Measurements from ENCODE around the gene SAYSD1.
"Not testable (repeated sequence)": the region's sequence is repeated elsewhere in the genome, so short reads cannot be mapped to it uniquely, and the experiment has no call there.

The SAYSD1 gene, protein sequence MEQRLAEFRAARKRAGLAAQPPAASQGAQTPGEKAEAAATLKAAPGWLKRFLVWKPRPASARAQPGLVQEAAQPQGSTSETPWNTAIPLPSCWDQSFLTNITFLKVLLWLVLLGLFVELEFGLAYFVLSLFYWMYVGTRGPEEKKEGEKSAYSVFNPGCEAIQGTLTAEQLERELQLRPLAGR

DNA sequence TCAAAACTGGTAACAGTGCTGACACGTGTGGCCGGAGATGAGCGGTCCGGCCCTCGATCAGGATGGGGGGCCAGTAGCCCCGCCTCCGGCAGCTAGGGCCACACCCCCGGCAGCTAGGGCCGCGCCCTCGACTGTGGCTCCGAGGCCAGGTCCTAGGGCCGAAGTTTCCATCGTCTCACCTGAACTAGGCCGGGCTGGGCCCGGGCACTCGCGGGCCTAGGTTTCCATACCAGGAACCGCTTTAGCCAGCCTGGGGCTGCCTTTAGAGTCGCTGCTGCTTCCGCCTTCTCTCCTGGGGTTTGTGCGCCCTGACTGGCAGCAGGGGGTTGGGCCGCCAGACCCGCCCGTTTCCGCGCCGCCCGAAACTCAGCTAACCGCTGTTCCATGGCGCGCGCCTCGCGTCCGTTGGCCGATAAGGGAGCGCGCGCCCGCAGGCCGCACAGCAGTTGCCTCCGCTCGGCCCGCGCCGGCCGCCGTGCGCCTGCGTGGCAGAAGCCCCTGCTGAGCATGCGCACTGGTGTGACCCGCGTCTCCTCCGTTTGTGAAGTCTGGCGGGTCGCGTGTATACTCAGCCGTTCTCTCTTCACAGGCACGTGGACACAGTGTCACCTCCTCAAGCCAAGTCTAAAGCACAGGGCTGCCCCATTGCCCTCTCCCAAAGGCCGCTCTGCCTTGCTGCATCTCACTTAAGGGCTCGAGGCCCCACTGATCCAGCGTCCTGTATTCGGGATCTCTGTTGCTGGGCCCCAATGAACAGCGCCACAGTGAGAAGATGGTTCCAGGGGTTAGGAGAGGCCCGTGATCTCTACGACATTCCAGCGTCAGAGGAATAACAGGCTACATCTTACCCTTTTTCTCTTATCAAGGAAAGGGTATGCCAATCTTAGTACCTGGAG is at the start of gene SAYSD1:
Gene SAYSD1 (minus strand): TSS at position 483 of the 896 bp plus-strand sequence. CDS start 97 bp downstream, at position 386.
- peak; percentile 87 for DNase-seq

DNA sequence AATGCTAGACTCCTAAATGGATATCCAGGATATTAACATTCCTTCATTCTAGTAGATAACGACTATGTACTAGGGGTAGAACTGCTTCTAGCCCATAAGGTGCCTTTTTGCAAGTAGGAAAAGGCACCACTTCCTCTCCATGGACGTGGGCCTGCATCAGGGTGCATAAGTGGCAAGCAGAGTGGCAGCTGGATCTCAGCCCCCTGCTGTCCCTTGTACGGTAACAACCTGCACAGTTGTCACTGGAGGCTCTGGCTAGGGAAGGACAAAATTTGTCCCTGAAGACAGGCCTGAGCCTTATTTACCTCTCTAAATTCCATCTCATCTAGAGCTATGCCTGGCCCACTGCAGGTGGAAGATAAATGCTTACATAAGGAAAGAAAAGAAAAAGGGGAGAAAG is 42.5 kb upstream of the SAYSD1 start:
- no peak for DNase-seq

DNA sequence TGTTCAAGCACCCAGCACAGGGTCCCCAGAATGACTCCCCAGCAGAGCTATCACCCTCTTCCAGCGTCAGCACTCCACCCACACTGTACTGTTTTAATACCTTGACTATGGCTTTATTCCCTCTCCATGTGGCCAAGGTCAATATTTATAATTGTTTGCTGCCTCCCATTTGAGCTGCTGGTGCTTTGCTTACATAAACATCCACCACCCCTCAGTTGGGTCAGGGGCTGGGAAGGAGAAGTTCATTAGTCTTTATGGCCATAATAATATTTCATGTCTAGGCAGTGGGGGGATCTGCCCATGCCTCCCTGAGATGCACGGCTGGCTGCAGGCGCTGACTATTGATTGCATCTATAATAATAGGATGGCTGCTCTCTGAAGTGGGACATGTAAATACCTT is 41.8 kb upstream of the SAYSD1 start:
- DNase-seq = no peak

DNA sequence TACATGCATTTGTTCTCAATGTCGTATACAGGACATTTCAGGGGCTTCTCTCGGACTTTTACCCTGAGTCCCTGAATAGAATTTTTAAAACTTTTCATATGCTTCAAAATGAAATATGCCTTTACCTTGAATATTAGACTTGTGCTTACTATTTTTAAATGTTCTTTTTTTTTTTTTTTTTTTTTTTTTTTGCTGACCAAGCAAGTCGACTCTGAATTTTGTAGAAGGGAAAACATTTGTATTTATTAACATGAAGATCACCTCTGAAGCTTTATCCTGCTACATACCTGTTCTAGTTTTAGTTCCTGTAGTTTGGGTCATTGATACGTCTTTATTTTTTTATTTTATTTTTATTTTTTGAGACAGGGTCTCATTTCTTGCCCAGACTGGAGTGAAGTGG is 39.7 kb upstream of the SAYSD1 start:
- no peak for DNase-seq

DNA sequence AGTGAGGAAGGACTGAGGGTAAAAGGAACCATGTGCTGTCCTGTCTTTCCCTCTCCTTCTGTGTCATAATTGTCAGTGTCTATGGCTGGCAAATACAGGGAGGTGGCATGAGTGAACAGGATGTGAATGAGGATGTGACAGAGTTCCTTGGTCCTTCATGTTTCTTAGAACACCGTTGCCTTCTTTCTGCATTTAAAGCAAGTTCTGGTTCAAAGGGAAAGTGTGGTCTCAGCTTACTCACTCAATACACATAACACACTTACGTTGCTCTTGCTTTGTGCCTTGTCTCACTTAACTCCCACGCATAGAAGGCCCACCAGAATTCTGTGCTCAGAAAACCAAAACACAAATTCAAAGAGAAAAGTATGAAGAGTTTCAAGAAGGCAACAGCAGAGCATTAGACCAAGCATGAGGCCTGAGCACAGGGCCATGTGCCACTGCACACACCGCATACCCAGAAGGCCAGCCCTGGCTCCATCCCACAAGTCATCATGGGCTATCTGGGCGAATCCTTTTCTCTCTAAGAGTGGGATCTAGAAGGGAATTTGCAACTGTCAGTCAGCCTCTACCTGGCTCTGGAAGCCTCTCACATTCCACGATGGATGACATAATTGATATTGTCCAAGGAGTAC is 38.9 kb upstream of the SAYSD1 start:
- DNase-seq = no peak

DNA sequence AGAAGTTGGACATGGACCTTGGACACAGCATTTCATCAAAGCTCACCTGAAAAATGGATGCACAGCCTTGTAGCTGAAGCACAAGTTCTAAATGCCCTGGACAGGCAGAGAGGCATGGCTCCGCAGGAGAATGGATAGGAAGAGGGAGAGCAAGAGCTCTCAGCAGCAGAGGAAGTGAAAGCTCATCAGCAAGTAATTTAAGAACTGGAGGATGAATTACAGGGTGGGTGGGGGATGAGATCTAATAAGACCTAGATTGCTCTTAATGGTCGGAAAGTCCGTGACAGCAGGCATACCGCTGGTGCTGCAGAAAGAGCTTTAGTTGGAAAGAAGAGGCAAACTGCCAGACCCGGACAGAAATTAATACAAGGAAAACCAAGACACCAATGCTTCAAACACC is 37.3 kb upstream of the SAYSD1 start:
- DNase-seq = no peak

DNA sequence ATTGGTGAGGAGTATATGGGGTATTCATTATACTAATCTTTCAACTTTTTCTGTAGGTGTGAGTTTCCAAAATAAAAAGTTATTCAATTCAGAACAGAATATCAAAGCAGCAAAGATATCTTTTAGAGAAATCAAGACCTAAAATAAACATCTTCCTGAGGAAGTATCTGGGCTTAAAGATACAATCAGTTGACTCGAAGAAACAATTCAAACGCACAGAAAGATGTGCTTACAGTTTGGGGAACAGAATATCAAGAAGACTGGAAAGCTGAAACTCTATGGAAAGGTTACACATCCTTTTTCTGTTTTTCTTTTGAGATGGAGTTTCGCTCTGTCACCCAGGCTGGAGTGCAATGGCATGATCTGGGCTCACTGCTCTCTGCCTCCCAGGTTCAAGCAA is 36.2 kb upstream of the SAYSD1 start:
- DNase-seq = no peak

DNA sequence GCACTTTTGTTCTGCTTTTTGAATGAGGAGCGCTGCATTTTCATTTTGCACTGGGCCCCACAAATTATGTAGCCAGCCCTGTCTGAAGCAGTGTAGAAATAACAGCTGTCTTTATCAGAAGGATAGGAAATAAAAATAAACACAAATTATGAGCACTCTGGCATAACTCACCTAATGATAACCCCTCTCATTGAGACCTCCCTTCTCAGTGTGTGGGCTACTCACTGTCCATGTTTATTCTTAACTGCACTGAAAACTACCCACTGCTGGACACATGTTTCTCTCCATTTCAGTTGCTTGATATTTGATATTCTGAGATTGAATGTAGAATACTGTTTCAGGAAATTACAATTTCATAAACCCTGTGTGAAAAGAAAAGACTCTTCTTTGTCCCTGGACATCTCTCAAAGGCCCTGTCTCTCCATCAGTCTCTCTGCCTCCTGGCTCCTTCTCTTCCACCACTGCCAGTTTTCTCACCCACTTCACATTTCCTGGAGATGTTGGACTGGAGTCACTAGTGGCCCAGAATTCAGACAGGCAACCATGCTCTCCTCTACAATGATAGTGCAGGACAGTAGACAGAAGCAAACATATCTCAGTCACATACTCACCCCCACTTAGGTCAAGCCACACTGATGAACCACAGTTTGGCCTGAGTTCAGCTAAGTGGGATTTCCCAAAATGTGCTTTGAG is 29.6 kb upstream of the SAYSD1 start:
- no peak for DNase-seq

DNA sequence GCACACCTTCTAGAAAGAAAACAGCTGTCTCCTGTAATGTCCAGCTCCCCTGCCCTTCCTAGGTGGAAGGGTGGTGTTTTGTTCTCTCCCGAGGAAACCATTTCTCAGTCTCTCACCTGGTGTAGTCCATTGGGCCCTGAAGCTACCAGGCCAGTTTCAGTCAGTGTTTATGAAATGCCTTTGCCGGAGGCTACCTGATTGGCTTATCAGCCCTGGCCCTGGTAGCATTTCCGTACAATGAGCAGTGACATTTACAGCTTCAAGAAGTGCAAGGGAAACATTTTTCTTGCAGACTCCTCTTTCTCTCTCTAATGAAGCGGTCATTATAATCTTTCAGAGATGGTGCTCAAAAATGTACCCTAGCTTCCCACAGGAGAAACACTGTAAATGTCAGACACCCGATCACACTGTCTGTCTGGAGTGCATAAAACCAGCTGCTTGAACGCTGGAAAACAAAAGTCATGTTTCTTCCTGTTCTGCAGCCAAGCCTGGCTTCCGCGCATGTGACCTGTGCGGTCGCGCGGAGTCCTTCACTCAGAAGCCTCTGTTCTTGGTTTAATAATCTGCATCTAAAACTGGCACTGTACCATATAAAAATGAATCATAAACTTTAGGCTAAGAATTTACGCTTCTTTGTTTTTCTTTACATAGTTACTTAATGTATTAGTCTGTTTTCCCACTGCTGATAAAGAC is 28.4 kb upstream of the SAYSD1 start:
- DNase-seq = no peak

DNA sequence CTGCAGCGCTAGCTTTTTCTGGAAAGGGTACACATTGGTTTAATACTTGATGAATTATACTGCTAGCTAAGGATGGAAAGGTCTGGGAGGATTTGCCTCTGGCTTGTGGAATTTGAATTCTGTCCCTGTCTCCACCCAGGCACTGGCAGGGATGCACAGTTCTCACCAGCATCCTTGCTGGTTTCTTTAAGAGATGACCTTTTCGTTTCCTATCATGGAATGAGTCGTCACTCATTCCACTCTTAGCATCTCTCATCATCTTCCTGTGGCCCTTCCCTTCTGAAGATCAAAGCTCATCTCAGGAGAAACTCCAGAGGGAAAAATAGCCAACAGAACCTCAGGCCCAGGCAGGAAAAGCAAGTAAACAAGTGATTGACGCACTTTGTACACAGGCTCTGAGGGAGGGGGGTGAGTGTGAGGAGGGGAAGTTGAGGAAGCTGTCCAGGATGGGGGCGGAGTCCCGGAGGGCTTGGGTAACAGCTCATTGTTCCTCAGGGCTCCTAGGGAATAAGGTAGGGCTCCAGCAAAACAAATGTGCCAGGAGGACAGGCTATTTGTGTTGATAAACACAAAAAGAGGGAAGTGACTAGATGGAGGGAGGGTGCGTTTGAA is 25.7 kb upstream of the SAYSD1 start:
- DNase-seq = no peak

DNA sequence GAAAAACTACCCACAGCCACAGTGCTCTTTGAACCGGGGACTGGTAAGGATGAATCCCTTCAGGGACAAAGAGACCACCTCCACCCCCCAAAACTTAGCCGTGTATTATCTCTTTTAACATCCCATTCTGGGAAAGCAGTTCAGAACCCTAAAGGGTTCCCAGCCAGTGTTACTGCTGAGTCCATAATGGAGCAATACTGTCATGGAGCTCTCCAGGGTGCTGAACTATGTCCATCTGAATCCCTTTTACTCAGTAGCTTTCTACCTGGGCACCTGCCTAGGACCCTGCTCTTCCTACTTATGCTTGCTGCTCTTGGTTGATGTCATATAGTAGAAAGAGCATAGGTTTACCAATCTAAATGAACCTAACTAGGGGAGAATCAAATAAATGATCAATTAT is 22.3 kb upstream of the SAYSD1 start:
- no peak for DNase-seq

DNA sequence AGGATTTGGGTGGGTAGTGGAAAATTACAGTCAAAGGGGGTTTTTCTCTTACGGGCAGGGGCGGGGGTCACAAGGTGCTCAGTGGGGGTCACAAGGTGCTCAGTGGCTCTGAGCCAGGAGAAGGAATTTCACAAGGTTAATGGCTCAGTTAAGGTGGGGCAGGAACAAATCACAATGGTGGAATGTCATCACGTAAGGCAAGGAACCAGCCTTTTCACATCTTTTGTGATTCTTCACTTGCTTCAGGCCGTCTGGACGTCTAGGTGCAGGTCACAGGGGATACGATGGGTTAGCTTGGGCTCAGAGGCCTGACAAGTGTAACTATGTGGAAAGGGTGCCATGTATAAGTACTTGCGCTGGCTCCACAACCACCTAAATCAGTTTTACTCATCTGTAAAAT is 21.2 kb upstream of the SAYSD1 start:
- DNase-seq = not testable (repeated sequence)

DNA sequence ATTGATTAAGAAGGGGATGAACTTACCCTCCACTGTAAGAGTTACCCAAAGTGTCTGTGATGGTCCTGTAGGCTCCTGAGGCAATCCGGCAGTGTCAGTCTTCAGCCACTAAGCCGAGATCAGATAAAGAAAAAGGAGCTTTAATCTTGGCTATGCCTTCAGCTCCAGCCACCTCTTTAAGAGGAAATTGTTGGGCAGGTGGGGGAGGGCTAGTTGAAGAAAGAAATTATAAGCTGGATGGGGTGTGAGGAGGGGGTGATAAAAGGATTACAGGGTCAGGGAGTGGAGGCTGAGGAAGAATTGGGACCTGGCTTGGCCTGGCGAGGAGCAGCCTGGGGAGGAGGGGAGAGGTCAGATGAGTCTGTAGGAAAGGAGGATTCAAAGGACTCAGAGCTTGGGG is 19.8 kb upstream of the SAYSD1 start:
- not testable (repeated sequence) for DNase-seq

DNA sequence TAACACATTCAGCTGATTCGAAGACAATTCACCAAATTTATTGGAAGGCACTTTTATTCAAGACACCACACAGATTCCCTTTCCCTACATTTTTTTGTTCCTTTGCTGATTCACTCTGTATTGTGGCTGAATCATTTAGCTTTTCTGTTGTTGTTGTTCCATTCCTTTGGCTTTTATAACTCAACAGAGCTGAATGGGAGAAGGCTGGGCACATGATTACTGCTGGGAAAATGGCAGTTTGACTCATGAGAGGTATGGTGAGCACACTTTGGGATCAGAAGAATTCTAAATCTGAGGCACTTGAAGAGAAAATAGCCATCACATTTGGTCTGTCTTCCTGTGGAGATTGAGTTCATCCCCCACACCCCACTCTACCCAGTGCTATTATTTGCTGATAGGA is 15.7 kb upstream of the SAYSD1 start:
- DNase-seq = no peak

DNA sequence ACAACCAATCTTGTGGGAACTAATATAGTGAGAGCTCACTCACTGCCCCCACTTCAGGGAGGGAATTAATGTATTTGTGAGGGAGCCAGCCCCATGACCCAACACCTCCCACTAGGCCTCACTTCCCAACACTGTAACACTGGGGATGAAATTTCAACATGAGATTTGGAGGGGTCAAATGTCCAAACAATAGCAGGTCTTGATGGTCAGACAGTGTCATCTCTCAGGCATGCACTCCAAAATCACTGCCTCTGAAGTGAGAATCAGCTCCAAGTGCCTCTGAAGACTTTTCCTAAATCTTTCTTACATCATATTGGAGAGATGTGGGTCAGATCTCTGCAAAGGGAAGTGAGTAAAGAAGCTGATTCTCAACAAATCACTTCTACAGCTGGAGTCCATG is 13.8 kb upstream of the SAYSD1 start:
- DNase-seq = no peak

DNA sequence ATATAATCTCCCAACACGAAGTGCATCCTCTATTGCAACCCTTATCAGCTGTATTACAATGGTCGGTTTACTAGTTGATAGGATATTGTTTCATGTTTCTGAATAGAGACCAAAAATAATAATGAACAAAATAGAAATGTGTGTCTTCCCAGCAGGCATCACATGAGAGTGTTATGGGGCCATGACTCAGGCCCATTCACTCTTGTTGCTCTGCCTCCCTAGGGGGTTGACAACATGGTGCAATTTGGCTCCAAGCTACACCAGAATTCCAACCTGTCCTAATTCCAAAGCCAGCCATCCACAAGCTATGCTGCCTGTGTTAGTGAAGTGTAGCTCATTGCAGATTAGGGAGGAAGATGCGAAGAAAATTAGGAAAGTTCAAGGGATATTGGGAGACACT is 13.1 kb upstream of the SAYSD1 start:
- DNase-seq = no peak

DNA sequence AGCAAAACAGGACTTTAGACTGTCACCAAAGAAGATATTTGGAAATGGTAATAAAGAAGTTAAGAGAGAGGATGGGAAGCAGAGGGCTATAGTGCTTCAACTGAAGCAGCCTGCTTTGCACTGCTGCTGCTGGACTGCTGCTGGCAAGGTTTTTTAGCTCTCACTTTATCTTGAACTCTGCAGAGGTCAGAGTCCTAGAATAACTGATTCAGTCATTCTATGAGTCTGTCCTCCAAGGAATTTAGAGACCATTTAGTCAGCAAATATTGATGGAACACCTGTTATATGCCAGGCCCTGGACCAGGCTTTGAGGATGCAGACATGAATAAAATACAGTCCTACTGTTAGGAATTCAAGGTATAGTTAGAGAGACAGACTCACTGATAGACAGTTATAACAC is 9.1 kb upstream of the SAYSD1 start:
- DNase-seq = no peak

DNA sequence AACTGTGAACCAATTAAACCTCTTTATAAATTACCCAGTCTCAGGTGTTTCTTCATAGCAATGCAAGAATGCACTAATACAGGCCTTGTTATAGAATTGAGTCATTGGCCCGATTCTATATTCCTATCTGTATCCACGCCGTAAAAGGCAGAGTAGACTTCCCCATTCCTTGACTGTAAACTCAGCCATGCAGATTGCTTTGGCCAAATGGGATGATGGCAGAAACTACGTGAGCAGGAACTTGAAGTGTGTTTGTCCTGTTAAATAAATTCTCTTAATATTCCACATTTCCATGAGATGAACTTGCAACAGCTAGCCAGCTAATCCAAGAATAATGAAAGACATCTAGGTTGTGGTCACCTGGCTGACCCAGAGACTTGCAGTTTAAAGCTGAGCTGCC is 3.9 kb upstream of the SAYSD1 start:
- DNase-seq = no peak

DNA sequence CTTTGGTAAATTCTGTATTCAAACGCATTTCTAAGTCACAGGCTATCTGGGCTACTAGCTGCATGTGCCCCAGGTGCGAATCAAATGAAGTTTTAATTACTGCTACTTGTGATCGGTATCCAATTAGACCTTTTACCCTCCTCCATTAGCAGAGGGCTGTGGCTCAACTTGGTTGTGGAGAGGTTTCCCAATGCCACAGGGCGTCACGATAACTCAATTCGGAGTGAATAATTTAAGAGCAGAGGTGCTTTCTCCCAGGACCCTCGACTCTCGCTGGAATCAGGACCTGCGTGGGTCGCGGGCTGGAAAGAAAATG is 640 bp downstream of the SAYSD1 start:
- DNase-seq = no peak

DNA sequence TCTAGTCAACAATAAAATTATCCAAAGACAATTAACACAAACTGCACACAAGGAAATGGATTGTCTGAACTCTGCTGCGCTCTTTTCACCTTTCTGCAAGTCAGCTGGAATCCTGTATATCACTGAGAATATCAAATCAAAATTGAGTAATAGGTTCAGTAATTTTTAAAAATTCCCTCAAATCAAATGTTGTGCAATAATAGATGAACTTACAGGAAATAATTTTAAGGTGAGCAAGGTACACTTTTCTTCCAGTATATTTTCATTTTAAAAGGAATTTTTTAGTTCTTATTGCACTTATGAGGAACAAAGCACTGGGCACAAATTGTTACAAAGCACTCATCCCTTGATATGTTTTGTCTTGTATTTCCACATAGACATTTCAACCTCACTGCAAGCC is 1.2 kb downstream of the SAYSD1 start:
- DNase-seq = no peak

DNA sequence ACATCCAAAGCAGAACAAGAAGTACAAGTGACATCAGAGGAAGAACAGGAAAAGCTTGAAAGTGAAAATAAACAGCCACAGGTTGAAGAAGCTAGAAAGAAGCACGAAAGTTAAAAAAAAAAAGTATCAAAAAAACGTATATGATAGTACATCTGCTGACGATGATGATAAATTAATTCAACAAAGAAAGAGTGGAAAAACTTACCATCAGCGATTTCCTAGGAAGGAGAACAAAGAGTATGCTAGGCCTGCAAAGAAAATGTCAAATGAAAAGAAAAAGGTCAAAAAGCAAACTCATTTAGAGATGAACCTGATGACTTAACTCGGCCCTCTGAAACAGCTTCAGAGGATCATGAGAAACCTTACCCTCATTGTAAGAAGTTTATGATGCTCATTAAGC is 3.7 kb downstream of the SAYSD1 start:
- DNase-seq = no peak

DNA sequence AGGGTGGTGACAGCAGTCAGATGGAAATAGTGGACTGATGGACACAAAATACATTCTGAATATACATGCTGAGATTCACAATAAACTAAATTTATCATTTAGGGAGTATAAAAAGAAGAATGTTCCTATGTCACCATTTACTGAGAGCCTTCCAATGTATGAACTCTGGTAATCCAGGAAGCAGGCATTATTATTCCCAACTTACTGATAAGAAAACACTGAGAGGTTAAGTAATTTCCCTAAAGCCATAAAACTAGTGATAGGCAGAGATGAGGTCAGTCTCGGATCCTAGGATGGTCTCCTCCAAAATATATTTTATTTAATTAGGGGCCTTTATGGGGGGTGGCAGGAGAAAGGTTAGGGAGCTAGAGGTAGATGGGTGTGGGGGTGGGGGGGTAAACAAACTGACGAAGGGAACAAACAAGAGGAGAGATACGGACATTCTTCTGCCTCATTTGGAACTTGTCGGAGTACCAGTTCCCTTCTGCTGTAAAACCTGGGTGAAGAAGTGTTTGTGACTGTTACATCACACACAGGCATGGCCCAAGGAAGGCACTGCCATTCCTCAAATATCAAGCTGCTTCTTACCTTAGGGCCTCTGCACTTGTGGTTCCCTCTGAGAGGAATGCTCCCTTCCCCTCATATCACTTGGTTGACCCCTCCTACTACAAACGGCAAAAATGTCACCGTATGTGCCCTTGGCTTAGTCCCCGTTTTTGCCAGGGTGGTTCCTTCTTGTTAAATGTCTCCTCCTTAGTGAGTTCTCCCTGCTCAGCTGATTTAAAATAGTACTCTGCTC is 6.7 kb downstream of the SAYSD1 start:
- no peak for DNase-seq

All from NCI-H1048 (cell line).